Spleen (tissue), 11 donors: ENCODE results near the gene MST1R. TPM values are rescaled to one million over a fixed set of nuclear protein-coding genes. Genes with fewer than 3 reads are reported as not detected.

Source experiments
- DNase-seq: peaks from one replicate; pipeline ENCODE4 v3.0.0-alpha.2; 2020
- H3K27ac ChIP-seq, 8 donors: fragments of 200-600 bp; sonication (generic) in 7 of 8; 1 replicate in 4 of 8; 2 replicates in 4 of 8; pipeline versions ENCODE4 v1.5.0 to v1.8.0; 2016 to 2021; ENCODE audit warnings: inconsistent platforms in 4 of 8, mild to moderate bottlenecking in 4 of 8, moderate library complexity in 1 of 8
- H3K27me3 ChIP-seq, 7 donors: fragments of 200-600 bp; sonication (generic) in 6 of 7; replicated peaks in 1 of 7; 1 replicate in 4 of 7; 2 replicates in 3 of 7; pipeline versions ENCODE4 v1.5.0 to v1.8.0; 2016 to 2021; ENCODE audit warnings: inconsistent platforms in 3 of 7, mild to moderate bottlenecking in 1 of 7
- H3K36me3 ChIP-seq, 6 donors: fragments of 200-600 bp; sonication (generic) in 5 of 6; 1 replicate in 4 of 6; 2 replicates in 2 of 6; pipeline versions ENCODE4 v1.5.0 to v1.8.0; 2016 to 2021; ENCODE audit warnings: inconsistent platforms in 2 of 6
- H3K4me1 ChIP-seq, 6 donors: fragments of 200-600 bp; sonication (generic) in 5 of 6; 1 replicate in 3 of 6; 2 replicates in 3 of 6; pipeline versions ENCODE4 v1.5.0 to v1.8.0; 2016 to 2021; ENCODE audit warnings: inconsistent platforms in 3 of 6
- H3K4me3 ChIP-seq, 8 donors: fragments of 200-600 bp; sonication (generic) in 7 of 8; 1 replicate in 4 of 8; 2 replicates in 4 of 8; pipeline versions ENCODE4 v1.5.0 to v1.8.0; 2016 to 2021; ENCODE audit warnings: inconsistent platforms in 4 of 8, mild to moderate bottlenecking in 4 of 8, moderate library complexity in 2 of 8
- H3K9me3 ChIP-seq, 8 donors: fragments of 200-600 bp; sonication (generic) in 7 of 8; 1 replicate in 4 of 8; 2 replicates in 4 of 8; pipeline versions ENCODE4 v1.5.0 to v1.8.0; 2016 to 2021; ENCODE audit warnings: inconsistent platforms in 4 of 8
- CTCF ChIP-seq, 11 experiments: fragments of 200-600 bp in 7 of 11; fragments of 450-650 bp in 4 of 11; sonication (generic) in 4 of 11; IDR thresholded peaks in 8 of 11; conservative IDR thresholded peaks in 3 of 11; 1 replicate in 7 of 11; 2 replicates in 4 of 11; pipeline versions ENCODE4 v1.4.0 to v1.8.0; 2016 to 2021; ENCODE audit warnings: antibody characterized with exemption in 11 of 11, inconsistent platforms in 4 of 11, mild to moderate bottlenecking in 1 of 11
- POLR2A ChIP-seq, 3 donors: fragments of 450-650 bp; IDR thresholded peaks; one replicate each; pipeline ENCODE4 v1.5.1; 2017; ENCODE audit warnings: antibody characterized with exemption in 3 of 3, mild to moderate bottlenecking in 1 of 3
- POLR2AphosphoS5 ChIP-seq, 3 donors: sonication (generic); formaldehyde crosslinking; IDR thresholded peaks; one replicate each; pipeline ENCODE4 v1.5.1; 2017; ENCODE audit warnings: antibody characterized with exemption in 3 of 3
- WGBS, 5 donors: extraction: QIAGEN DNeasy Blood & Tissue Kit in 3 of 5; methylation state at CpG; one replicate each; pipeline versions ENCODE4 v1.1.5 to v1.1.7; 2013 to 2018; 5-methylcytosine and 5-hydroxymethylcytosine counted together
- intact Hi-C: fragments of 100-400 bp; cut with DNase I; formaldehyde crosslinking; loops from one replicate; pipeline ENCODE4 v1.15.0; 2023; ENCODE audit warnings: low total_unique reads
- polyA plus RNA-seq, 3 donors: library from polyadenylated mRNA; stranded (reverse); fragments of 200-250 nt; gene quantifications; one replicate each; pipeline ENCODE4 v1.2.1, GENCODE V29; 2013
- total RNA-seq, 7 donors: library from RNA; depleted of rRNA in 3 of 7; stranded (reverse); fragments of >200 nt in 3 of 7; fragmentation: NEBNext Ultra II Directional in 4 of 7; extraction: Animal tissue kit (Norgen Biotek cat#: 25700) in 4 of 7; gene quantifications; one replicate each; pipeline versions ENCODE4 v1.1.0 to v1.2.1, GENCODE V29; 2016 to 2021
- donor health status: healthy with polysubstance abuse.
- donor health status: DM: no; HTN: no; CAD: no; lungs with moderate emphysema.
- donor health status: DM: no; HTN: no; CAD: no.
- donor health status: Bipolar disorder and iron deficiency.
- donor health status: healthy.
- donor health status: DM: no; HTN: no; CAD: no.
- donor health status: DM: yes; HTN: yes; CAD: no.

Gene MST1R
- total and polyA plus RNA-seq, 10 donors: 1.1 to 7.7 (median 3.0) TPM

GRCh38 chr3:49898991-49899390, 4.7 kb downstream of the MST1R start:
- Histone ChIP-seq H3K4me3 (no peak overlapping the region), H3K9me3 (no peaks in the 10 kb centered on the region), H3K4me1 (peaks cover 0 to 17% (median 9%) of the 10 kb centered on the region in 6 donors), H3K27me3 (no peaks in the 10 kb centered on the region), H3K27ac (no peak overlapping the region), H3K36me3 (no peaks in the 10 kb centered on the region)
- 79 to 96% (median 84%) methylated on average over 3 to 6 of the region's 6 CpGs for WGBS, 5 donors
- no peak for DNase-seq
- intact Hi-C loops: no loop called here
- TF ChIP-seq POLR2AphosphoS5 (IDR thresholded peaks at IDR 0.05) (no peak), CTCF (IDR thresholded peaks at IDR 0.05 in 8 of 11, conservative IDR thresholded peaks at IDR 0.05 in 3 of 11) (no peak), POLR2A (IDR thresholded peaks at IDR 0.05) (no peak)

- no peak for DNase-seq
- Histone ChIP-seq H3K27me3 (no peaks in the 10 kb centered on the region), H3K27ac (no peak overlapping the region), H3K4me1 (no peaks in the 10 kb centered on the region), H3K4me3 (no peak overlapping the region), H3K36me3 (no peaks in the 10 kb centered on the region), H3K9me3 (no peaks in the 10 kb centered on the region)
- intact Hi-C loops: no loop called here
- WGBS, 5 donors: 80 to 88% (median 85%) methylated on average over 3 to 5 of the region's 5 CpGs
- TF ChIP-seq POLR2AphosphoS5 (IDR thresholded peaks at IDR 0.05): no peak
- no peak for TF ChIP-seq CTCF (IDR thresholded peaks at IDR 0.05 in 8 of 11, conservative IDR thresholded peaks at IDR 0.05 in 3 of 11)
- no peak for TF ChIP-seq POLR2A (IDR thresholded peaks at IDR 0.05)
Observed at GRCh38 chr3:49896345-49896744, 7.3 kb downstream of the MST1R start.

GRCh38 chr3:49895791-49896190, 7.9 kb downstream of the MST1R start:
- no peak for TF ChIP-seq POLR2AphosphoS5 (IDR thresholded peaks at IDR 0.05)
- TF ChIP-seq CTCF (IDR thresholded peaks at IDR 0.05 in 8 of 11, conservative IDR thresholded peaks at IDR 0.05 in 3 of 11): no peak
- TF ChIP-seq POLR2A (IDR thresholded peaks at IDR 0.05): no peak
- no peaks in the 10 kb centered on the region for H3K9me3 ChIP-seq
- no peaks in the 10 kb centered on the region for H3K27me3 ChIP-seq
- H3K27ac ChIP-seq: no peak overlapping the region
- intact Hi-C loops: no loop called here
- 92 to 100% (median 96%) methylated on average over 2 to 9 of the region's 9 CpGs for WGBS, 5 donors
- H3K4me1 ChIP-seq: no peaks in the 10 kb centered on the region
- no peaks in the 10 kb centered on the region for H3K36me3 ChIP-seq
- DNase-seq: no peak
- H3K4me3 ChIP-seq: no peak overlapping the region

- no peaks in the 10 kb centered on the region for H3K9me3 ChIP-seq
- DNase-seq: no peak
- no peak overlapping the region for H3K27ac ChIP-seq
- H3K4me1 ChIP-seq: no peaks in the 10 kb centered on the region
- no peak overlapping the region for H3K4me3 ChIP-seq
- TF ChIP-seq CTCF (IDR thresholded peaks at IDR 0.05 in 8 of 11, conservative IDR thresholded peaks at IDR 0.05 in 3 of 11) (no peak), POLR2A (IDR thresholded peaks at IDR 0.05) (no peak), POLR2AphosphoS5 (IDR thresholded peaks at IDR 0.05) (no peak)
- no peaks in the 10 kb centered on the region for H3K36me3 ChIP-seq
- intact Hi-C loops: no loop called here
- 78 to 85% (median 84%) methylated on average over 10 of the region's 10 CpGs for WGBS, 5 donors
- H3K27me3 ChIP-seq: no peaks in the 10 kb centered on the region
Observed at GRCh38 chr3:49889296-49889695, 14.4 kb downstream of the MST1R start.
